Neuronal stem cell (in vitro differentiated cells): ENCODE data around the gene TBXAS1.

ENCODE experiments used
- DNase-seq: peaks from one replicate; pipeline ENCODE4 v3.0.0-alpha.2; 2013; ENCODE audit warnings: low spot score
- H2AFZ ChIP-seq: one replicate; pipeline ENCODE4 v1.6.1; 2013; ENCODE audit warnings: mild to moderate bottlenecking, low read length, inconsistent platforms
- H2AK5ac ChIP-seq: 2 replicates; pipeline ENCODE4 v1.6.1; 2013; ENCODE audit warnings: low read depth, mild to moderate bottlenecking, inconsistent platforms, low read length, moderate library complexity, mixed read lengths
- H2BK120ac ChIP-seq: 2 replicates; pipeline ENCODE4 v1.6.1; 2013; ENCODE audit warnings: low read depth, mild to moderate bottlenecking, inconsistent platforms, low read length, moderate library complexity, mixed read lengths
- H2BK12ac ChIP-seq: one replicate; pipeline ENCODE4 v1.6.1; 2013; ENCODE audit warnings: low read length, inconsistent platforms
- H2BK15ac ChIP-seq: 2 replicates; pipeline ENCODE4 v1.6.1; 2013; ENCODE audit warnings: mild to moderate bottlenecking, low read length, inconsistent platforms, mixed read lengths
- H2BK5ac ChIP-seq: one replicate; pipeline ENCODE4 v1.6.1; 2013; ENCODE audit warnings: inconsistent platforms, mild to moderate bottlenecking, low read length, moderate library complexity
- H3K14ac ChIP-seq: one replicate; pipeline ENCODE4 v1.6.1; 2013; ENCODE audit warnings: low read length, inconsistent platforms
- H3K18ac ChIP-seq: 2 replicates; pipeline ENCODE4 v1.6.1; 2013; ENCODE audit warnings: low read length, inconsistent platforms
- H3K23ac ChIP-seq: 2 replicates; pipeline ENCODE4 v1.6.1; 2013; ENCODE audit warnings: low read depth, mild to moderate bottlenecking, mixed read lengths, low read length, inconsistent platforms; ENCODE audit not compliant: poor library complexity
- H3K27ac ChIP-seq: replicated peaks from 3 replicates; pipeline ENCODE4 v1.5.1; 2013; ENCODE audit warnings: low read length, inconsistent platforms
- H3K27me3 ChIP-seq, 3 experiments: 2 replicates each; pipeline ENCODE4 v1.6.1; 2013; ENCODE audit warnings: low read length in 3 of 3, mild to moderate bottlenecking in 2 of 3, inconsistent platforms in 1 of 3, low read depth in 1 of 3, mixed read lengths in 1 of 3, moderate library complexity in 1 of 3; ENCODE audit not compliant: control insufficient read depth in 3 of 3, insufficient read depth in 3 of 3
- H3K36me3 ChIP-seq, 2 donors: replicated peaks in 1 of 2; 2 replicates each; pipeline ENCODE4 v1.6.1; 2013; ENCODE audit warnings: low read length in 2 of 2; ENCODE audit not compliant: control insufficient read depth in 2 of 2, insufficient read depth in 2 of 2
- H3K4ac ChIP-seq: 2 replicates; pipeline ENCODE4 v1.6.1; 2013; ENCODE audit warnings: inconsistent platforms, mild to moderate bottlenecking, low read length, moderate library complexity
- H3K4me1 ChIP-seq, 2 donors: 1 replicate in 1 of 2; 2 replicates in 1 of 2; pipeline ENCODE4 v1.6.1; 2013; ENCODE audit warnings: low read length in 2 of 2, low read depth in 1 of 2; ENCODE audit not compliant: control insufficient read depth in 2 of 2, insufficient read depth in 1 of 2
- H3K4me2 ChIP-seq: one replicate; pipeline ENCODE4 v1.6.1; 2013; ENCODE audit warnings: mild to moderate bottlenecking, low read length, inconsistent platforms; ENCODE audit not compliant: insufficient read depth, poor library complexity, severe bottlenecking
- H3K4me3 ChIP-seq, 2 donors: 2 replicates each; pipeline ENCODE4 v1.5.1; 2013; ENCODE audit warnings: low read length in 2 of 2, mild to moderate bottlenecking in 2 of 2, inconsistent platforms in 1 of 2, moderate library complexity in 1 of 2
- H3K79me1 ChIP-seq: one replicate; pipeline ENCODE4 v1.6.1; 2013; ENCODE audit warnings: low read depth, mild to moderate bottlenecking, inconsistent platforms, low read length, moderate library complexity
- H3K9ac ChIP-seq: one replicate; pipeline ENCODE4 v1.6.1; 2013; ENCODE audit warnings: mild to moderate bottlenecking, low read depth, low read length, inconsistent platforms; ENCODE audit not compliant: poor library complexity
- H3K9me3 ChIP-seq, 2 donors: replicated peaks in 1 of 2; 2 replicates each; pipeline versions ENCODE3 to v1.6.1; 2013; ENCODE audit warnings: low read length in 2 of 2, mild to moderate bottlenecking in 2 of 2, inconsistent platforms in 1 of 2, low read depth in 1 of 2, mixed read lengths in 1 of 2, moderate library complexity in 1 of 2; ENCODE audit not compliant: control insufficient read depth in 2 of 2, insufficient read depth in 1 of 2
- H4K8ac ChIP-seq: one replicate; pipeline ENCODE4 v1.6.1; 2013; ENCODE audit warnings: low read depth, mild to moderate bottlenecking, inconsistent platforms, low read length, moderate library complexity
- H4K91ac ChIP-seq: one replicate; pipeline ENCODE4 v1.6.1; 2013; ENCODE audit warnings: low read length, low read depth, mild to moderate bottlenecking, inconsistent platforms; ENCODE audit not compliant: poor library complexity
- WGBS, 2 donors: extraction: QIAGEN DNeasy Blood & Tissue Kit; methylation state at CpG; one replicate each; pipeline ENCODE4 v1.1.7; 2013; ENCODE audit warnings: missing lambda C conversion rate in 2 of 2, mixed read lengths in 1 of 2; ENCODE audit not compliant: insufficient read length in 2 of 2, insufficient replicate concordance in 1 of 2; ENCODE audit errors: extremely low coverage in 2 of 2; 5-methylcytosine and 5-hydroxymethylcytosine counted together

The TBXAS1 gene

DNA sequence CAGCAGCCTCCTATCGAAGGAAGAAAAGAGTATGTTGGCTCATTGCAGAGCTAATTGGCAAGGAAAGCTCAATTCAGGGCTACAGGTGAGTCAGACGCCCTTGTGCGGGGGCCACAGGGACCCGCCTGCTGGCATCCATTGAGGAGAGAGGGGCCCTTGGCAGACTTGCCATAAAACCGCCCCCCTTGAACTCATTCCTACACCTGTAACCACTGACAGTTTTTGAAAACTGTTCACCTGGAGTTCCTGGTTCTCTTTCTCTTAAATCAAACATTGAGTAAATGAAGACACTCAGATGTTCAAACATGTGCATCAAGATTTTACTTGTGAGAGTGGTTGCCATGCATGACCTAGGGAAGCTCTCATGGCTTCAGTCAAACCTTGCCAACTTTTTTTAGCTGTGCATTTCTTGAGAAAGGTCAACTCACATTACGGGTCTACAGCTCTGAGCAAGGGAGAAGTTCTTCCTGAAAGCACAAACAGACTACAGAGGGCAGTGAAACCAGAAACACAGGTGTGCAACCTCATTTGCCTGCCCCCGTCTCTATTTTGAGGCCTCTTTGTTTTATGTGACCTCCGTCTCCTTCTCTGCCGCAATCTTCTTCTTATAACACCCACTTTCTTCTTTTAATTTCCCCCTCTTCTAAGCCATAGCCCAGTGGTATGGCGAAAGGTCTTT, 87.8 kb downstream of the TBXAS1 start:
- Histone ChIP-seq H3K14ac (no peak overlapping the region), H2BK5ac (no peak overlapping the region), H2BK12ac (no peak overlapping the region), H3K4ac (no peak overlapping the region), H4K8ac (no peak overlapping the region), H3K27me3 (peaks cover 0 to 6% (median 0%) of the 10 kb centered on the region in 3 experiments), H3K23ac (no peak overlapping the region), H3K4me2 (no peak overlapping the region), H2AFZ (no peak overlapping the region), H3K18ac (no peak overlapping the region), H3K4me1 (no peaks in the 10 kb centered on the region), H2BK15ac (no peak overlapping the region), H3K9me3 (no peaks in the 10 kb centered on the region), H3K36me3 (no peaks in the 10 kb centered on the region), H3K27ac (no peak overlapping the region), H4K91ac (no peak overlapping the region), H3K79me1 (no peaks in the 10 kb centered on the region), H3K4me3 (no peak overlapping the region), H2AK5ac (no peak overlapping the region), H3K9ac (no peak overlapping the region), H2BK120ac (no peak overlapping the region)
- WGBS, 2 donors = no CpG with 5 or more reads among the region's 10 CpGs
- DNase-seq = no peak

DNA sequence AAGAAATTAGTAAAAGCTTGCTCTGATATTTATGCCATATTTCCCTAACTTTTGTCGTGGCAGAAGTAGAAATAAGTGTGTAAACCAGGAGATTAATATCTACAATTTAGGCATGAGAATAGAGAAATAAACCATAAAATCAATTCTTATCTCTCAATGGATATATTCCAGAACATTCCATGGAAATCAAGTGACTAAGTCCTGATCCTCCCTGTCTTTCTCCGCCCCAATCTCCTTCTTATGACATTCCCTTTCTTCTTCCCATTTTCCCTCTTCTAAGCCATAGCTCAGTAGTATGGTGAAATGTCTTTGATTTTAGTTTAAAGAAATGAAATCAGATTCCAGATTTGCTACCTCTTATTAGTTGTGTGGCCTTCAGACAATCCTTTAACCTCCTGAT, 88.8 kb downstream of the TBXAS1 start:
- H3K27me3 ChIP-seq = peaks cover 0 to 6% (median 0%) of the 10 kb centered on the region in 3 experiments
- no peaks in the 10 kb centered on the region for H3K79me1 ChIP-seq
- no peak overlapping the region for H2BK12ac ChIP-seq
- H2AK5ac ChIP-seq = no peak overlapping the region
- no peak overlapping the region for H4K8ac ChIP-seq
- no peak overlapping the region for H3K9ac ChIP-seq
- H2BK5ac ChIP-seq = no peak overlapping the region
- no peaks in the 10 kb centered on the region for H3K36me3 ChIP-seq
- no peak overlapping the region for H3K27ac ChIP-seq
- no peak overlapping the region for H3K4me2 ChIP-seq
- DNase-seq = no peak
- no peak overlapping the region for H2BK15ac ChIP-seq
- no peak overlapping the region for H4K91ac ChIP-seq
- H3K14ac ChIP-seq = no peak overlapping the region
- H3K9me3 ChIP-seq = no peaks in the 10 kb centered on the region
- no peak overlapping the region for H2BK120ac ChIP-seq
- H3K23ac ChIP-seq = no peak overlapping the region
- H3K4me3 ChIP-seq = no peak overlapping the region
- no peak overlapping the region for H2AFZ ChIP-seq
- H3K18ac ChIP-seq = no peak overlapping the region
- no CpG with 5 or more reads among the region's 2 CpGs for WGBS, 2 donors
- H3K4me1 ChIP-seq = no peaks in the 10 kb centered on the region
- no peak overlapping the region for H3K4ac ChIP-seq

DNA sequence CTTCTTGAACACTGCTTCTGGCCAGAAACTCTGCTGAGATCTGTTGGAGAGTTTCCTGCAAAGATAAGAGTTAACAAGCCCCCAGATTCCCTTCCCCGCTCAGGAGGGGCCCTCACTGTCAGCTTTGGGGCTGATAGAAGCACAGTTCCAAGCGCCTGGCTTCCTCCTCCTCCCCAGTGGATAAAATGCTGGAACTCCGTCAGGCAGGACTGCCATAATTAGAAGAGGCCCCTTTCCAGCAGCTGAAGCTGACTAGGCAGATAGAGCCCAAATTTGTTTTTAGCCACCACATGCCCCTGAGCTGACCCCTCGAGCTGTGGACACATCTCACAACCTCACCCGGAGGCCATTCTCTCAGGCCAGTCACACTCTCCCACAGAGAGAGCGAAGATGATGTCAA, 89.4 kb downstream of the TBXAS1 start:
- Histone ChIP-seq H2AK5ac (no peak overlapping the region), H3K4me2 (no peak overlapping the region), H3K9me3 (no peaks in the 10 kb centered on the region), H3K14ac (no peak overlapping the region), H3K27me3 (peaks cover 0 to 6% (median 0%) of the 10 kb centered on the region in 3 experiments), H3K4me1 (no peaks in the 10 kb centered on the region), H4K8ac (no peak overlapping the region), H2AFZ (no peak overlapping the region), H3K79me1 (no peaks in the 10 kb centered on the region), H3K23ac (no peak overlapping the region), H3K18ac (no peak overlapping the region), H2BK15ac (no peak overlapping the region), H3K4ac (no peak overlapping the region), H3K4me3 (no peak overlapping the region), H3K27ac (no peak overlapping the region), H2BK5ac (no peak overlapping the region), H4K91ac (no peak overlapping the region), H3K9ac (no peak overlapping the region), H2BK12ac (no peak overlapping the region), H3K36me3 (no peaks in the 10 kb centered on the region), H2BK120ac (no peak overlapping the region)
- no CpG with 5 or more reads among the region's 6 CpGs for WGBS, 2 donors
- no peak for DNase-seq

DNA sequence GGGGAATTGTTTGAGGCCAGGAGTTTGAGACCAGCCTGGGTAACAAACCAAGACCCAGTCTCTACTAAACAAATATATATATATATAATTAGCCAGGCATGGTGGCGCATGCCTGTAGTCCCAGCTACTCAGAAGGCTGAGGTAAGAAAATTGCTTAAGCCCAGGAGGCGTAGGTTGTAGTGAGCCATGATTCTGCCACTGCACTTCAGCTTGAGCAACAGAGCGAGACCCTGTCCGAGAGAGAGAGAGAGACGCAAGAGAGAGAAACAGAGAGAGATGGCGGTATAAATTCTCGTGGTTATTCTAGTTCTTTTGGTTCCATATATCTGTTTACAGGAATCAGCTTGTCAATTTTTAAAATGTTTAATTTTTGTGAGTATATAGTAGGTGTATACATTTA, 94.0 kb downstream of the TBXAS1 start:
- Histone ChIP-seq H2BK5ac (no peak overlapping the region), H3K4me2 (no peak overlapping the region), H4K91ac (no peak overlapping the region), H2BK15ac (no peak overlapping the region), H2BK120ac (no peak overlapping the region), H2AFZ (no peak overlapping the region), H3K4me3 (no peak overlapping the region), H3K23ac (no peak overlapping the region), H3K14ac (no peak overlapping the region), H3K79me1 (no peaks in the 10 kb centered on the region), H3K36me3 (no peaks in the 10 kb centered on the region), H3K4me1 (no peaks in the 10 kb centered on the region), H3K9me3 (no peaks in the 10 kb centered on the region), H3K27me3 (peaks cover 0 to 6% (median 0%) of the 10 kb centered on the region in 3 experiments), H3K4ac (no peak overlapping the region), H3K9ac (no peak overlapping the region), H2BK12ac (no peak overlapping the region), H2AK5ac (no peak overlapping the region), H4K8ac (no peak overlapping the region), H3K27ac (no peak overlapping the region), H3K18ac (no peak overlapping the region)
- WGBS, 2 donors = no CpG with 5 or more reads among the region's 7 CpGs
- DNase-seq = no peak
